Right lobe of liver (tissue), 6 donors: ENCODE measurements around the gene GRIK1. TPM values are rescaled to one million over a fixed set of nuclear protein-coding genes. Genes with fewer than 3 reads are reported as not detected.

Source experiments
- ATAC-seq, 4 donors: fragments of 200-7000 bp; cut with Tn5 transposase; one replicate each; pipeline ENCODE4 v1.9.1; 2020; ENCODE audit warnings: mild to moderate bottlenecking in 4 of 4, moderate library complexity in 4 of 4
- DNase-seq, 3 donors: peaks; one replicate each; pipeline ENCODE4 v3.0.0-alpha.2; 2020
- H3K27ac ChIP-seq, 3 donors: fragments of 200-600 bp; one replicate each; pipeline ENCODE4 v1.8.0; 2022
- H3K27me3 ChIP-seq, 2 donors: fragments of 200-600 bp; one replicate each; pipeline ENCODE4 v1.8.0; 2022
- H3K36me3 ChIP-seq, 4 donors: fragments of 200-600 bp; sonication (generic) in 1 of 4; one replicate each; pipeline versions ENCODE4 v1.5.1 to v1.8.0; 2017 to 2022; ENCODE audit warnings: control low read depth in 1 of 4
- H3K4me1 ChIP-seq, 4 donors: fragments of 200-600 bp; sonication (generic) in 1 of 4; one replicate each; pipeline versions ENCODE4 v1.5.1 to v1.8.0; 2017 to 2022; ENCODE audit warnings: control low read depth in 1 of 4
- H3K4me3 ChIP-seq, 3 donors: fragments of 200-600 bp; one replicate each; pipeline ENCODE4 v1.8.0; 2022
- H3K9me3 ChIP-seq, 4 donors: fragments of 200-600 bp; sonication (generic) in 1 of 4; one replicate each; pipeline versions ENCODE4 v1.5.1 to v1.8.0; 2017 to 2022; ENCODE audit warnings: control low read depth in 1 of 4
- CTCF ChIP-seq, 4 donors: fragments of 200-600 bp in 3 of 4; fragments of 450-650 bp in 1 of 4; IDR thresholded peaks; one replicate each; pipeline versions ENCODE4 v1.5.1 to v1.8.0; 2016 to 2022; ENCODE audit warnings: antibody characterized with exemption in 4 of 4, mild to moderate bottlenecking in 2 of 4
- POLR2A ChIP-seq: fragments of 450-650 bp; IDR thresholded peaks from one replicate; pipeline ENCODE4 v1.6.1; 2017; ENCODE audit warnings: antibody characterized with exemption, mild to moderate bottlenecking
- WGBS: methylation state at CpG from one replicate; pipeline ENCODE4 v1.1.6; 2018; ENCODE audit warnings: low coverage, low lambda C conversion rate; ENCODE audit not compliant: insufficient coverage; ENCODE audit errors: missing lambda C conversion rate; 5-methylcytosine and 5-hydroxymethylcytosine counted together
- intact Hi-C, 2 donors: fragments of 100-400 bp; cut with DNase I; formaldehyde crosslinking; loops; one replicate each; pipeline versions ENCODE4 v1.11.2 to v1.14.1; 2022
- total RNA-seq, 6 experiments: library from RNA; depleted of rRNA in 2 of 6; stranded (reverse); fragments of >200 nt in 2 of 6; fragmentation: NEBNext Ultra II Directional in 3 of 6; extraction: Animal tissue kit (Norgen Biotek cat#: 25700) in 3 of 6; gene quantifications; one replicate each; pipeline versions ENCODE4 v1.1.0 to v1.2.4, GENCODE V29; 2016 to 2023
- donor health status: DM: no; HTN: yes; CAD: no.
- donor health status: DM: no; HTN: no; CAD: no.
- donor health status: DM: no; HTN: no; CAD: no.
- donor health status: DM: no; HTN: yes; CAD: no.
- donor health status: DM: no; HTN: yes; CAD: no.

Gene GRIK1
- total RNA-seq, 6 experiments from 2014 or later, result not detected

GRCh38 chr21:29737186-29737585, 202.6 kb downstream of the GRIK1 start:
- no peaks in the 10 kb centered on the region for H3K4me1 ChIP-seq
- intact Hi-C loops, result no loop called here
- WGBS, result 32% methylated on average over 5 of the region's 5 CpGs
- H3K4me3 ChIP-seq, result no peak overlapping the region
- H3K36me3 ChIP-seq, result no peaks in the 10 kb centered on the region
- no peaks in the 10 kb centered on the region for H3K27me3 ChIP-seq
- no peak overlapping the region for H3K27ac ChIP-seq
- TF ChIP-seq CTCF (IDR thresholded peaks at IDR 0.05) (no peak), POLR2A (no peak)
- H3K9me3 ChIP-seq, result no peaks in the 10 kb centered on the region
- ATAC-seq, result no peak
- no peak for DNase-seq

GRCh38 chr21:29730281-29730680, 209.5 kb downstream of the GRIK1 start:
- 50% methylated on average over 1 of the region's 1 CpG for WGBS
- DNase-seq (no peak), ATAC-seq (no peak)
- H3K36me3 ChIP-seq, result no peaks in the 10 kb centered on the region
- no peak overlapping the region for H3K27ac ChIP-seq
- H3K4me1 ChIP-seq, result peaks cover 0 to 7% (median 3%) of the 10 kb centered on the region in 4 donors
- intact Hi-C loops, result no loop called here
- H3K4me3 ChIP-seq, result no peak overlapping the region
- TF ChIP-seq CTCF (IDR thresholded peaks at IDR 0.05), result no peak
- TF ChIP-seq POLR2A, result no peak
- no peaks in the 10 kb centered on the region for H3K9me3 ChIP-seq
- no peaks in the 10 kb centered on the region for H3K27me3 ChIP-seq

GRCh38 chr21:29726044-29726443, 213.8 kb downstream of the GRIK1 start:
- Histone ChIP-seq H3K4me1 (peaks cover 0 to 9% (median 3%) of the 10 kb centered on the region in 4 donors), H3K27ac (no peak overlapping the region), H3K27me3 (no peaks in the 10 kb centered on the region), H3K36me3 (no peaks in the 10 kb centered on the region), H3K4me3 (no peak overlapping the region), H3K9me3 (no peaks in the 10 kb centered on the region)
- TF ChIP-seq CTCF (IDR thresholded peaks at IDR 0.05), result no peak
- TF ChIP-seq POLR2A, result no peak
- ATAC-seq (no peak), DNase-seq (no peak)
- intact Hi-C loops, result no loop called here

- Histone ChIP-seq H3K27me3 (no peaks in the 10 kb centered on the region), H3K36me3 (no peaks in the 10 kb centered on the region), H3K4me3 (peak overlapping the region in 1 of 3 donors; percentile 9), H3K9me3 (no peaks in the 10 kb centered on the region), H3K4me1 (peaks cover 0 to 9% (median 3%) of the 10 kb centered on the region in 4 donors), H3K27ac (no peak overlapping the region)
- WGBS, result 29% methylated on average over 9 of the region's 9 CpGs
- DNase-seq (peak in 1 of 3 donors; percentile 45), ATAC-seq (peak; percentile 97 to 99 (median 98))
- no peak for TF ChIP-seq CTCF (IDR thresholded peaks at IDR 0.05)
- no peak for TF ChIP-seq POLR2A
- intact Hi-C loops, result no loop called here
Observed at GRCh38 chr21:29725025-29725736, 214.6 kb downstream of the GRIK1 start.
